GM12878 (cell line): ENCODE results near the gene C12orf43. TPM values are rescaled to one million over a fixed set of nuclear protein-coding genes. Genes with fewer than 3 reads are reported as not detected.

ENCODE experiments used
- ATAC-seq: fragments of 200-7000 bp; cut with Tn5 transposase; 3 replicates; pipeline ENCODE4 v1.9.1; 2020; ENCODE audit warnings: mild to moderate bottlenecking, moderate library complexity
- BruUV-seq: library from RNA; stranded (reverse); fragments of 400-500 nt; replicated peaks from 2 replicates; lab custom pipeline; 2021; lab: Mats Ljungman, UMichigan
- CTCF ChIA-PET: fragments of 300-600 bp; sonication (Branson Sonifier 250); formaldehyde crosslinking; extraction: SDS; loops from one replicate; lab custom pipeline; 2021; ENCODE audit warnings: inconsistent platforms; lab: Yijun Ruan, JAX
- POLR2A ChIA-PET: fragments of 350-600 bp; formaldehyde crosslinking; extraction: SDS; loops from one replicate; lab custom pipeline; 2021; ENCODE audit warnings: inconsistent platforms; lab: Charles Lee
- RAD21 ChIA-PET: fragments of 300-600 bp; sonication (Branson Sonifier 250); formaldehyde crosslinking; loops from one replicate; lab custom pipeline; 2023; ENCODE audit warnings: antibody characterized with exemption; ENCODE audit not compliant: unreplicated experiment; lab: Charles Lee
- SMC1A ChIA-PET: fragments of 300-600 bp; sonication (Branson Sonifier 250); formaldehyde crosslinking; loops from one replicate; lab custom pipeline; 2023; ENCODE audit not compliant: unreplicated experiment, uncharacterized antibody; lab: Charles Lee
- DNase-seq: peaks from one replicate; pipeline ENCODE4 v3.0.0-alpha.2; 2011; ENCODE audit warnings: low read depth, low spot score
- FAIRE-seq: peaks from 3 replicates; lab custom pipeline; 2011; peaks lifted over from hg19 to GRCh38; lab: Jason Lieb, UNC
- H2AFZ ChIP-seq: 2 replicates; pipeline ENCODE4 v1.6.0; 2011; ENCODE audit warnings: low read depth, low read length, control low read depth; ENCODE audit not compliant: control insufficient read depth
- H3K27ac ChIP-seq: 2 replicates; pipeline ENCODE4 v1.5.1; 2011; ENCODE audit warnings: control low read depth; ENCODE audit not compliant: control insufficient read depth, insufficient read depth
- H3K27me3 ChIP-seq, 2 experiments: replicated peaks in 1 of 2; 2 replicates each; pipeline versions ENCODE4 v1.6.0 to v1.6.1; 2011; ENCODE audit warnings: low read length in 1 of 2; ENCODE audit not compliant: control insufficient read depth in 2 of 2, insufficient read depth in 2 of 2
- H3K36me3 ChIP-seq, 2 experiments: 2 replicates each; pipeline ENCODE4 v1.5.1; 2011; ENCODE audit warnings: low read length in 1 of 2; ENCODE audit not compliant: control insufficient read depth in 2 of 2, insufficient read depth in 2 of 2
- H3K4me1 ChIP-seq: 2 replicates; pipeline ENCODE4 v1.6.1; 2011; ENCODE audit warnings: mild to moderate bottlenecking, low read length, moderate library complexity, mixed read lengths; ENCODE audit not compliant: control insufficient read depth, insufficient read depth
- H3K4me2 ChIP-seq: 2 replicates; pipeline ENCODE4 v1.6.0; 2011; ENCODE audit warnings: control low read depth; ENCODE audit not compliant: control insufficient read depth, insufficient read depth
- H3K4me3 ChIP-seq: fragments of 200-600 bp; sonication (generic); 2 replicates; pipeline ENCODE4 v1.5.1; 2016
- H3K79me2 ChIP-seq: 2 replicates; pipeline ENCODE4 v1.6.0; 2011; ENCODE audit warnings: low read length; ENCODE audit not compliant: control insufficient read depth, insufficient read depth
- H3K9ac ChIP-seq: 2 replicates; pipeline ENCODE4 v1.8.0; 2011; ENCODE audit warnings: low read length, control low read depth, mixed read lengths; ENCODE audit not compliant: control insufficient read depth, insufficient read depth
- H3K9me3 ChIP-seq: replicated peaks from 3 replicates; pipeline ENCODE4 v1.5.1; 2011; ENCODE audit warnings: mild to moderate bottlenecking, low read length; ENCODE audit not compliant: control insufficient read depth, insufficient read depth
- H4K20me1 ChIP-seq: 2 replicates; pipeline ENCODE4 v1.6.0; 2011; ENCODE audit not compliant: control insufficient read depth, insufficient read depth
- BHLHE40 ChIP-seq, 2 experiments: fragments of 450-650 bp in 1 of 2; IDR thresholded peaks; 2 replicates each; pipeline ENCODE4 v1.6.1; 2011 to 2017; ENCODE audit warnings: low read depth in 2 of 2, borderline replicate concordance in 1 of 2, improper control_type of control experiment in 1 of 2, low read length in 1 of 2, mild to moderate bottlenecking in 1 of 2
- CBX5 ChIP-seq: sonication (generic); IDR thresholded peaks from 2 replicates; pipeline ENCODE4 v1.6.1; 2016; ENCODE audit warnings: low read depth, moderate library complexity, mild to moderate bottlenecking, inconsistent platforms
- FOXK2 ChIP-seq: fragments of 450-650 bp; IDR thresholded peaks from 2 replicates; pipeline ENCODE4 v1.6.1; 2017; ENCODE audit warnings: mild to moderate bottlenecking, moderate library complexity
- KAT2A ChIP-seq: conservative IDR thresholded peaks from 2 replicates; pipeline ENCODE4 v1.6.1; 2011; ENCODE audit warnings: low read depth, low read length; ENCODE audit not compliant: control insufficient read depth
- MTA3 ChIP-seq: IDR thresholded peaks from 2 replicates; pipeline ENCODE4 v1.6.1; 2012; ENCODE audit warnings: low read length, inconsistent platforms, borderline replicate concordance
- SRF ChIP-seq, 2 experiments: IDR thresholded peaks; 2 replicates each; pipeline ENCODE4 v1.6.1; 2011; ENCODE audit warnings: low read depth in 2 of 2, low read length in 2 of 2, mild to moderate bottlenecking in 1 of 2, moderate library complexity in 1 of 2
- STAT3 ChIP-seq: IDR thresholded peaks from 2 replicates; pipeline ENCODE4 v1.6.1; 2011; ENCODE audit warnings: low read depth, low read length, improper control_type of control experiment
- TCF3 ChIP-seq: IDR thresholded peaks from 2 replicates; pipeline ENCODE4 v1.6.1; 2012; ENCODE audit warnings: low read depth, mild to moderate bottlenecking, low read length, borderline replicate concordance; ENCODE audit not compliant: insufficient read depth
- WGBS: methylation state at CpG from one replicate; pipeline ENCODE4 v1.1.6; 2016; ENCODE audit warnings: low lambda C conversion rate; ENCODE audit not compliant: insufficient replicate concordance, insufficient coverage; ENCODE audit errors: missing lambda C conversion rate; 5-methylcytosine and 5-hydroxymethylcytosine counted together
- in situ Hi-C: fragments of 300-500 bp; cut with MboI; formaldehyde crosslinking; loops from 9 replicates; pipeline ENCODE4 v1.14.3; 2018; ENCODE audit warnings: mixed read lengths
- intact Hi-C: fragments of 100-400 bp; cut with micrococcal nuclease; formaldehyde crosslinking; loops from one replicate; pipeline ENCODE4 v1.14.2; 2022; ENCODE audit not compliant: unreplicated experiment
- polyA plus RNA-seq, 11 experiments: library from polyadenylated mRNA; depleted of rRNA in 4 of 11; unstranded in 6 of 11; stranded (reverse) in 5 of 11; fragments of >200 nt; fragmentation: Nextera tagmentation in 4 of 11; fragmentation: Illumina TruSeq in 1 of 11; extraction: Ambion mirVana in 4 of 11; extraction: Trizol in 1 of 11; gene quantifications; 1 replicate in 1 of 11; 2 replicates in 10 of 11; pipeline versions ENCODE4 v1.2.1 to v1.2.3, GENCODE V29; 2011 to 2016; ENCODE audit warnings: inconsistent platforms in 2 of 11, missing spikeins in 2 of 11, low read depth in 1 of 11
- total RNA-seq, 4 experiments: library from RNA; depleted of rRNA in 3 of 4; stranded (reverse); fragments of >200 nt in 3 of 4; fragmentation: Illumina TruSeq in 1 of 4; extraction: Trizol in 1 of 4; gene quantifications; 2 replicates each; pipeline versions ENCODE4 v1.2.1 to v1.2.3, GENCODE V29; 2013 to 2021
- TF ChIP-seq, protein P1 (sequence below): IDR thresholded peaks from 2 replicates; pipeline ENCODE4 v1.6.1; 2012; ENCODE audit warnings: mild to moderate bottlenecking, low read depth, low read length

Gene C12orf43
- total and polyA plus RNA-seq, 10 of the 15 experiments (the other 5 are each of a cell fraction or from before 2014, with no cell fraction given), result 7.5 to 30.8 (median 21.3) TPM

DNA sequence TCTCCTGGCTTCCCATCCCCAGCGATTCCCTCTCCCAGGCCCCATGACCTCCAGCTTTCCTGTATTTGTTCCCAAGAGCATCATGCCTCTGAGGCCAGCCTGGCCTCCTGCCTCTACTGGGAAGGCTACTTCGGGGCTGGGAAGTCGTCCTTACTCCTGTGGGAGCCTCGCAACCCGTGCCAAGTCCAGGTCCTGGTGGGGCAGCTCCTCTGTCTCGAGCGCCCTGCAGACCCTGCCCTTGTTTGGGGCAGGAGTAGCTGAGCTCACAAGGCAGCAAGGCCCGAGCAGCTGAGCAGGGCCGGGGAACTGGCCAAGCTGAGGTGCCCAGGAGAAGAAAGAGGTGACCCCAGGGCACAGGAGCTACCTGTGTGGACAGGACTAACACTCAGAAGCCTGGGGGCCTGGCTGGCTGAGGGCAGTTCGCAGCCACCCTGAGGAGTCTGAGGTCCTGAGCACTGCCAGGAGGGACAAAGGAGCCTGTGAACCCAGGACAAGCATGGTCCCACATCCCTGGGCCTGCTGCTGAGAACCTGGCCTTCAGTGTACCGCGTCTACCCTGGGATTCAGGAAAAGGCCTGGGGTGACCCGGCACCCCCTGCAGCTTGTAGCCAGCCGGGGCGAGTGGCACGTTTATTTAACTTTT, 14.3 kb downstream of the C12orf43 start:
- Histone ChIP-seq H3K79me2 (no peaks in the 10 kb centered on the region), H4K20me1 (no peaks in the 10 kb centered on the region), H3K4me3 (no peak overlapping the region), H2AFZ (no peak overlapping the region), H3K36me3 (peaks cover 4 to 10% of the 10 kb centered on the region in 2 experiments), H3K9ac (no peak overlapping the region), H3K9me3 (no peaks in the 10 kb centered on the region), H3K27ac (no peak overlapping the region), H3K27me3 (no peaks in the 10 kb centered on the region), H3K4me1 (no peaks in the 10 kb centered on the region), H3K4me2 (no peak overlapping the region)
- FAIRE-seq (no peak), DNase-seq (no peak), ATAC-seq (no peak)
- SMC1A ChIA-PET, result interaction anchor here (1.6 kb wide), 1 partner anchor 58 kb away, joined by 7 read pairs; no protein-coding TSS in a partner anchor
- in situ Hi-C loops (no loop called here), intact Hi-C loops (no loop called here)
- 77% methylated on average over 16 of the region's 16 CpGs for WGBS
- RAD21 ChIA-PET, result interaction anchor here (0.7 kb wide), 1 partner anchor 95 kb away, joined by 3 read pairs; no protein-coding TSS in a partner anchor
- CTCF ChIA-PET, result interaction anchor here (1.0 kb wide), 1 partner anchor 58 kb away, joined by 3 read pairs; no protein-coding TSS in a partner anchor
- BruUV-seq, result no TSS peak
- POLR2A ChIA-PET, result no interaction called here
- TF ChIP-seq, protein P1, sequence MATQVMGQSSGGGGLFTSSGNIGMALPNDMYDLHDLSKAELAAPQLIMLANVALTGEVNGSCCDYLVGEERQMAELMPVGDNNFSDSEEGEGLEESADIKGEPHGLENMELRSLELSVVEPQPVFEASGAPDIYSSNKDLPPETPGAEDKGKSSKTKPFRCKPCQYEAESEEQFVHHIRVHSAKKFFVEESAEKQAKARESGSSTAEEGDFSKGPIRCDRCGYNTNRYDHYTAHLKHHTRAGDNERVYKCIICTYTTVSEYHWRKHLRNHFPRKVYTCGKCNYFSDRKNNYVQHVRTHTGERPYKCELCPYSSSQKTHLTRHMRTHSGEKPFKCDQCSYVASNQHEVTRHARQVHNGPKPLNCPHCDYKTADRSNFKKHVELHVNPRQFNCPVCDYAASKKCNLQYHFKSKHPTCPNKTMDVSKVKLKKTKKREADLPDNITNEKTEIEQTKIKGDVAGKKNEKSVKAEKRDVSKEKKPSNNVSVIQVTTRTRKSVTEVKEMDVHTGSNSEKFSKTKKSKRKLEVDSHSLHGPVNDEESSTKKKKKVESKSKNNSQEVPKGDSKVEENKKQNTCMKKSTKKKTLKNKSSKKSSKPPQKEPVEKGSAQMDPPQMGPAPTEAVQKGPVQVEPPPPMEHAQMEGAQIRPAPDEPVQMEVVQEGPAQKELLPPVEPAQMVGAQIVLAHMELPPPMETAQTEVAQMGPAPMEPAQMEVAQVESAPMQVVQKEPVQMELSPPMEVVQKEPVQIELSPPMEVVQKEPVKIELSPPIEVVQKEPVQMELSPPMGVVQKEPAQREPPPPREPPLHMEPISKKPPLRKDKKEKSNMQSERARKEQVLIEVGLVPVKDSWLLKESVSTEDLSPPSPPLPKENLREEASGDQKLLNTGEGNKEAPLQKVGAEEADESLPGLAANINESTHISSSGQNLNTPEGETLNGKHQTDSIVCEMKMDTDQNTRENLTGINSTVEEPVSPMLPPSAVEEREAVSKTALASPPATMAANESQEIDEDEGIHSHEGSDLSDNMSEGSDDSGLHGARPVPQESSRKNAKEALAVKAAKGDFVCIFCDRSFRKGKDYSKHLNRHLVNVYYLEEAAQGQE, result no peak
- TF ChIP-seq CBX5, result no peak
- no peak for TF ChIP-seq SRF (IDR thresholded peaks at IDR 0.05; ENCODE audit: low read depth in 2 of 2, low read length in 2 of 2)
- TF ChIP-seq BHLHE40 (IDR thresholded peaks at IDR 0.05; ENCODE audit: borderline replicate concordance in 1 of 2, low read depth in 2 of 2, low read length in 1 of 2), result no peak
- no peak for TF ChIP-seq STAT3
- TF ChIP-seq KAT2A, result no peak
- TF ChIP-seq TCF3, result no peak
- no peak for TF ChIP-seq MTA3
- TF ChIP-seq FOXK2, result no peak
